Spleen (tissue), 11 donors: ENCODE measurements around the gene SYNDIG1L. TPM values are rescaled to one million over a fixed set of nuclear protein-coding genes. Genes with fewer than 3 reads are reported as not detected.

Experiments used
- DNase-seq: peaks from one replicate; pipeline ENCODE4 v3.0.0-alpha.2; 2020
- H3K27ac ChIP-seq, 8 donors: fragments of 200-600 bp; sonication (generic) in 7 of 8; 1 replicate in 4 of 8; 2 replicates in 4 of 8; pipeline versions ENCODE4 v1.5.0 to v1.8.0; 2016 to 2021; ENCODE audit warnings: inconsistent platforms in 4 of 8, mild to moderate bottlenecking in 4 of 8, moderate library complexity in 1 of 8
- H3K27me3 ChIP-seq, 7 donors: fragments of 200-600 bp; sonication (generic) in 6 of 7; replicated peaks in 1 of 7; 1 replicate in 4 of 7; 2 replicates in 3 of 7; pipeline versions ENCODE4 v1.5.0 to v1.8.0; 2016 to 2021; ENCODE audit warnings: inconsistent platforms in 3 of 7, mild to moderate bottlenecking in 1 of 7
- H3K36me3 ChIP-seq, 6 donors: fragments of 200-600 bp; sonication (generic) in 5 of 6; 1 replicate in 4 of 6; 2 replicates in 2 of 6; pipeline versions ENCODE4 v1.5.0 to v1.8.0; 2016 to 2021; ENCODE audit warnings: inconsistent platforms in 2 of 6
- H3K4me1 ChIP-seq, 6 donors: fragments of 200-600 bp; sonication (generic) in 5 of 6; 1 replicate in 3 of 6; 2 replicates in 3 of 6; pipeline versions ENCODE4 v1.5.0 to v1.8.0; 2016 to 2021; ENCODE audit warnings: inconsistent platforms in 3 of 6
- H3K4me3 ChIP-seq, 8 donors: fragments of 200-600 bp; sonication (generic) in 7 of 8; 1 replicate in 4 of 8; 2 replicates in 4 of 8; pipeline versions ENCODE4 v1.5.0 to v1.8.0; 2016 to 2021; ENCODE audit warnings: inconsistent platforms in 4 of 8, mild to moderate bottlenecking in 4 of 8, moderate library complexity in 2 of 8
- H3K9me3 ChIP-seq, 8 donors: fragments of 200-600 bp; sonication (generic) in 7 of 8; 1 replicate in 4 of 8; 2 replicates in 4 of 8; pipeline versions ENCODE4 v1.5.0 to v1.8.0; 2016 to 2021; ENCODE audit warnings: inconsistent platforms in 4 of 8
- POLR2A ChIP-seq, 3 donors: fragments of 450-650 bp; IDR thresholded peaks; one replicate each; pipeline ENCODE4 v1.5.1; 2017; ENCODE audit warnings: antibody characterized with exemption in 3 of 3, mild to moderate bottlenecking in 1 of 3
- POLR2AphosphoS5 ChIP-seq, 3 donors: sonication (generic); formaldehyde crosslinking; IDR thresholded peaks; one replicate each; pipeline ENCODE4 v1.5.1; 2017; ENCODE audit warnings: antibody characterized with exemption in 3 of 3
- WGBS, 5 donors: extraction: QIAGEN DNeasy Blood & Tissue Kit in 3 of 5; methylation state at CpG; one replicate each; pipeline versions ENCODE4 v1.1.5 to v1.1.7; 2013 to 2018; 5-methylcytosine and 5-hydroxymethylcytosine counted together
- intact Hi-C: fragments of 100-400 bp; cut with DNase I; formaldehyde crosslinking; loops from one replicate; pipeline ENCODE4 v1.15.0; 2023; ENCODE audit warnings: low total_unique reads
- polyA plus RNA-seq, 3 donors: library from polyadenylated mRNA; stranded (reverse); fragments of 200-250 nt; gene quantifications; one replicate each; pipeline ENCODE4 v1.2.1, GENCODE V29; 2013
- total RNA-seq, 7 donors: library from RNA; depleted of rRNA in 3 of 7; stranded (reverse); fragments of >200 nt in 3 of 7; fragmentation: NEBNext Ultra II Directional in 4 of 7; extraction: Animal tissue kit (Norgen Biotek cat#: 25700) in 4 of 7; gene quantifications; one replicate each; pipeline versions ENCODE4 v1.1.0 to v1.2.1, GENCODE V29; 2016 to 2021
- TF ChIP-seq, protein P1 (sequence below), 11 experiments: fragments of 200-600 bp in 7 of 11; fragments of 450-650 bp in 4 of 11; sonication (generic) in 4 of 11; IDR thresholded peaks in 8 of 11; conservative IDR thresholded peaks in 3 of 11; 1 replicate in 7 of 11; 2 replicates in 4 of 11; pipeline versions ENCODE4 v1.4.0 to v1.8.0; 2016 to 2021; ENCODE audit warnings: antibody characterized with exemption in 11 of 11, inconsistent platforms in 4 of 11, mild to moderate bottlenecking in 1 of 11
- donor health status: healthy with polysubstance abuse.
- donor health status: DM: no; HTN: no; CAD: no; lungs with moderate emphysema.
- donor health status: DM: no; HTN: no; CAD: no.
- donor health status: Bipolar disorder and iron deficiency.
- donor health status: healthy.
- donor health status: DM: no; HTN: no; CAD: no.
- donor health status: DM: yes; HTN: yes; CAD: no.

Gene SYNDIG1L
- total and polyA plus RNA-seq, 10 donors = 0.03 to 0.52 (median 0.22) TPM; not detected in 1

DNA sequence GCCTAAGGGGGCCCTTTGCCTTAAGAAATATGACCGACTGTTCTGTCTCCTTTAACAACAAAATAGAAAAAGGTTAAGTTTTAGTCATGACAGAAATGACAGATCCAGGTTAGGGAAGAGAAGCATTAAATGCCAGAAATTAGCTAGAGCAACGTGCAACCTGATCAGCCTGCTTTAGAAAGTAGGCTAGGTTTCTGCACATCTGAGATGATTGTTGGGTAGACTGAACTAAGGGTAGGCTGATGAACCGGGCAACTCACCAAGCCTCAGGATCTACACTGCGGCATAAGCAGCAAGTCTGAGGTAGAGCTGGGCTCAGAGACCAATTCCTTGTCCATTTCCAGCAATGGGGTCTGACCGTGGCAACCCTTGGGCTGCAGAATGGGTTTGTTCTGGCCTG lies 37.7 kb upstream of the SYNDIG1L start:
- 85 to 91% (median 89%) methylated on average over 5 of the region's 5 CpGs for WGBS, 5 donors
- H3K4me1 ChIP-seq = no peaks in the 10 kb centered on the region
- peaks cover 0 to 3% (median 0%) of the 10 kb centered on the region in 6 donors for H3K36me3 ChIP-seq
- no peak overlapping the region for H3K27ac ChIP-seq
- intact Hi-C loops = no loop called here
- H3K4me3 ChIP-seq = no peak overlapping the region
- no peak for DNase-seq
- H3K9me3 ChIP-seq = no peaks in the 10 kb centered on the region
- no peak for TF ChIP-seq POLR2AphosphoS5 (IDR thresholded peaks at IDR 0.05)
- TF ChIP-seq, protein P1, sequence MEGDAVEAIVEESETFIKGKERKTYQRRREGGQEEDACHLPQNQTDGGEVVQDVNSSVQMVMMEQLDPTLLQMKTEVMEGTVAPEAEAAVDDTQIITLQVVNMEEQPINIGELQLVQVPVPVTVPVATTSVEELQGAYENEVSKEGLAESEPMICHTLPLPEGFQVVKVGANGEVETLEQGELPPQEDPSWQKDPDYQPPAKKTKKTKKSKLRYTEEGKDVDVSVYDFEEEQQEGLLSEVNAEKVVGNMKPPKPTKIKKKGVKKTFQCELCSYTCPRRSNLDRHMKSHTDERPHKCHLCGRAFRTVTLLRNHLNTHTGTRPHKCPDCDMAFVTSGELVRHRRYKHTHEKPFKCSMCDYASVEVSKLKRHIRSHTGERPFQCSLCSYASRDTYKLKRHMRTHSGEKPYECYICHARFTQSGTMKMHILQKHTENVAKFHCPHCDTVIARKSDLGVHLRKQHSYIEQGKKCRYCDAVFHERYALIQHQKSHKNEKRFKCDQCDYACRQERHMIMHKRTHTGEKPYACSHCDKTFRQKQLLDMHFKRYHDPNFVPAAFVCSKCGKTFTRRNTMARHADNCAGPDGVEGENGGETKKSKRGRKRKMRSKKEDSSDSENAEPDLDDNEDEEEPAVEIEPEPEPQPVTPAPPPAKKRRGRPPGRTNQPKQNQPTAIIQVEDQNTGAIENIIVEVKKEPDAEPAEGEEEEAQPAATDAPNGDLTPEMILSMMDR (IDR thresholded peaks at IDR 0.05 in 8 of 11, conservative IDR thresholded peaks at IDR 0.05 in 3 of 11) = no peak
- no peak for TF ChIP-seq POLR2A (IDR thresholded peaks at IDR 0.05)
- H3K27me3 ChIP-seq = no peaks in the 10 kb centered on the region

DNA sequence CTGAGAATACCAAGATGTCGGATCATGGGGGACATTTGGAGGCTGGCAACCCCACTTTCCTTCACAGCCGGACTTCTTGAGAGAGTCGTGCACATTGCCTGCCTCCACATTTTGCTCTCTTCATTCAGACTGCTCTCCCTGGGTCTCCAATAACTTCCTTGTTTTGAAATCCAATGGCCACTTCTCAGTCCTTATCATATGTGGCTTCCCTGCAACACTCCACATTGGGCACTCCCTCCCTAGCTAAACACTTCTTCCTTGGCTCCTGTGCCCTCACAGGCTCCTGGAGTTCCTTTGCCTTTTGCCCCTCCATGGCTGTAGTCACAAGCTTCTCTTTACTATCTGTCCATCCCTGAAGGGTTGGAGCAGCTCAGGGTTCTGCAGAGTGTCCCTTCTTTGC lies 37.0 kb upstream of the SYNDIG1L start:
- Histone ChIP-seq H3K4me3 (no peak overlapping the region), H3K36me3 (peaks cover 0 to 3% (median 0%) of the 10 kb centered on the region in 6 donors), H3K27ac (no peak overlapping the region), H3K27me3 (no peaks in the 10 kb centered on the region), H3K4me1 (no peaks in the 10 kb centered on the region), H3K9me3 (no peaks in the 10 kb centered on the region)
- DNase-seq = no peak
- no peak for TF ChIP-seq POLR2A (IDR thresholded peaks at IDR 0.05)
- 87 to 97% (median 90%) methylated on average over 3 of the region's 3 CpGs for WGBS, 5 donors
- intact Hi-C loops = no loop called here

DNA sequence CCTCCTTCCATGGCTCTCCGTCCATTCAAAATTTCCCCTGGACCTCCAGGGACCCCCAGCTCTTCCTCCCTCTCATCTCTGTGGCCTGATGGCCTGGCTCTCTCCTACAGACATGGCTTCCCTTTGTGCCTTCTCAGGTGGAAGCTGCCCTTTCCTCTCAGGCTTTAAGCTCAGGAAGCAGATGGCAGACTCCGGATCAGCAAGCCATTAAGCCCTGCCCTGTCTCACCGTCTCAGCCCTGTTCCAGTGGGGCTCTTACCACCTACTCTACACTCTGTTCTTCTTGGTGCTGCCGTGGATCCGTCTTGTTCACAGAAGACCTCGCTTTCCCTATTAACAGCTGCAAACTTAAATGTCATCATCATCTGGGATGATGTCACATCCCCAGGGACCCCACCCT lies 34.0 kb upstream of the SYNDIG1L start:
- Histone ChIP-seq H3K4me3 (no peak overlapping the region), H3K36me3 (no peaks in the 10 kb centered on the region), H3K9me3 (no peaks in the 10 kb centered on the region), H3K4me1 (no peaks in the 10 kb centered on the region), H3K27ac (no peak overlapping the region), H3K27me3 (no peaks in the 10 kb centered on the region)
- 57 to 65% (median 64%) methylated on average over 6 of the region's 6 CpGs for WGBS, 5 donors
- no peak for DNase-seq
- TF ChIP-seq POLR2A (IDR thresholded peaks at IDR 0.05) (no peak), POLR2AphosphoS5 (IDR thresholded peaks at IDR 0.05) (no peak)
- TF ChIP-seq, protein P1 (IDR thresholded peaks at IDR 0.05 in 8 of 11, conservative IDR thresholded peaks at IDR 0.05 in 3 of 11) = no peak
- intact Hi-C loops = no loop called here

DNA sequence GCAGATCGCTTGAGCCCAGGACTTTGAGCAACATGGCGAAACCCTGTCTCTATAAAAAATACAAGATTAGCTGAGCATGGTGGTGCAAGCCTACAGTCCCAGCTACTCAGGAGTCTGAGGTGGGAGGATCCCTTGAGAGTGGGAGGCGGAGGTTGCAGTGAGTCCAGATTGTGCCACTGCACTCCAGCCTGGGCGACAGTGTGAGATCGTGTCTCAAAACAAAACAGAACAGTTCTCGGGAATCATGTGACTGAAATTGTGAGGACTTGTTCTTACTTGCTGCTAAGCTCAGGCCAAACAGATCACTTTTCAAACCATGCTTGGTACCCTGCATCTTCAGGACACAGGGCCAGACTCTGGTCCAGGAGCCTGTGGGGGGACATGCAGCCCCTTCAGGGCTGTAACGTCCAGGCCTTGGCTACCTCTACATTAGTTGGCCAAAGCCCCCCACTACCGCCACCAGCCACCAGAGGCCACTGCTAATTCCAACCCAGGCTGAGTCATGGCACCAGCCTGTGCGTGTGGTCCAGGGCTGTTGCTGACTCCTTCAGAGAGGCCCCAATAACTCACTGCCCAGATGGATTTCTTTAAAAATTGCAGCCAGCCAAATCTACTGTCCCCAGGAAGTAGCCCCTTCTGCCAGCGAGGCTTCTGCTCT lies 33.4 kb upstream of the SYNDIG1L start:
- Histone ChIP-seq H3K4me3 (no peak overlapping the region), H3K27ac (no peak overlapping the region), H3K9me3 (no peaks in the 10 kb centered on the region), H3K4me1 (no peaks in the 10 kb centered on the region), H3K27me3 (no peaks in the 10 kb centered on the region), H3K36me3 (no peaks in the 10 kb centered on the region)
- no peak for DNase-seq
- TF ChIP-seq POLR2AphosphoS5 (IDR thresholded peaks at IDR 0.05) = no peak
- TF ChIP-seq, protein P1 (IDR thresholded peaks at IDR 0.05 in 8 of 11, conservative IDR thresholded peaks at IDR 0.05 in 3 of 11) = peak in 8 of 11 experiments; percentile 24 to 58 (median 50)
- intact Hi-C loops = no loop called here
- WGBS, 5 donors = 68 to 80% (median 75%) methylated on average over 9 to 10 of the region's 10 CpGs

DNA sequence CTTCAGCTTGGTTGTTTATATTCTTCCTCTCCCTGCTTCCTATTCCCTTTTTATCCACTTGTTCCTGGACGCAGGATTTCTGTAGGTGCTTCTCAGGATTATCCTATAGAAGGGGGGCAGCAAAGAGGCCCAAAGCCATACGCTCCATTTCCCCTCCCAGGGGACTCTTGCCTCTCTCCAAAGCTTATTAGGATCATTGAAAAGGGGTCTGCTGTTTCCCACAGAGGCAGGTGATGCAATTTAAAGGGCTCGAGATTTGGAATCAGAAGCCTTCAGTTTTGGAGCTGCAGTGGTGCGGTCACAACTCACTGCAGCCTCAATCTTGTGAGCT lies 31.5 kb upstream of the SYNDIG1L start:
- intact Hi-C loops = no loop called here
- Histone ChIP-seq H3K27ac (no peak overlapping the region), H3K4me3 (no peak overlapping the region), H3K36me3 (no peaks in the 10 kb centered on the region), H3K9me3 (no peaks in the 10 kb centered on the region), H3K4me1 (no peaks in the 10 kb centered on the region), H3K27me3 (no peaks in the 10 kb centered on the region)
- 84 to 91% (median 88%) methylated on average over 4 of the region's 4 CpGs for WGBS, 5 donors
- DNase-seq = no peak
- TF ChIP-seq POLR2A (IDR thresholded peaks at IDR 0.05) (no peak), POLR2AphosphoS5 (IDR thresholded peaks at IDR 0.05) (no peak)
- TF ChIP-seq, protein P1 (IDR thresholded peaks at IDR 0.05 in 8 of 11, conservative IDR thresholded peaks at IDR 0.05 in 3 of 11) = no peak
